Chondrocyte (in vitro differentiated cells): Measurements from ENCODE around the gene ABHD16B. TPM values are rescaled to one million over a fixed set of nuclear protein-coding genes. Genes with fewer than 3 reads are reported as not detected.

Experiments
- DNase-seq: peaks from one replicate; pipeline ENCODE4 v3.0.0; 2021; ENCODE audit warnings: mixed read lengths, low spot score
- H3K27ac Mint-ChIP-seq: one replicate; pipeline ENCODE4 v1.8.0; 2021; ENCODE audit warnings: mild to moderate bottlenecking, moderate library complexity, mixed read lengths; ENCODE audit not compliant: unreplicated experiment
- H3K27me3 Mint-ChIP-seq: 2 replicates; pipeline ENCODE4 v1.8.0; 2021; ENCODE audit warnings: low read depth, mixed read lengths
- H3K36me3 Mint-ChIP-seq: 2 replicates; pipeline ENCODE4 v1.8.0; 2021; ENCODE audit warnings: low read depth, mixed read lengths
- H3K4me1 Mint-ChIP-seq: 2 replicates; pipeline ENCODE4 v1.8.0; 2021; ENCODE audit warnings: low read depth, mild to moderate bottlenecking, mixed read lengths
- H3K4me3 Mint-ChIP-seq: one replicate; pipeline ENCODE4 v1.8.0; 2021; ENCODE audit warnings: mild to moderate bottlenecking, moderate library complexity, mixed read lengths; ENCODE audit not compliant: unreplicated experiment
- H3K9me3 Mint-ChIP-seq: 2 replicates; pipeline ENCODE4 v1.8.0; 2021; ENCODE audit warnings: low read depth, mixed read lengths
- total RNA-seq: library from RNA; stranded (reverse); gene quantifications from 3 replicates; pipeline ENCODE4 v1.2.1, GENCODE V29; 2021
- TF ChIP-seq, protein P1 (sequence below): fragments of 200-600 bp; sonication (generic); IDR thresholded peaks from 2 replicates; pipeline ENCODE4 v1.5.0; 2021; ENCODE audit warnings: antibody characterized with exemption, mild to moderate bottlenecking, moderate library complexity

Gene ABHD16B
- total RNA-seq, 1 donor from 2014 or later, result not detected

GRCh38 chr20:63858393-63859165 lies 2.7 kb upstream of the ABHD16B start:
- Mint-ChIP-seq H3K27me3 (no peaks in the 10 kb centered on the region), H3K4me1 (peaks cover 27% of the 10 kb centered on the region), H3K9me3 (no peaks in the 10 kb centered on the region), H3K4me3 (peak overlapping the region; percentile 22), H3K36me3 (peaks cover 2% of the 10 kb centered on the region), H3K27ac (peak overlapping the region; percentile 51)
- TF ChIP-seq, protein P1, sequence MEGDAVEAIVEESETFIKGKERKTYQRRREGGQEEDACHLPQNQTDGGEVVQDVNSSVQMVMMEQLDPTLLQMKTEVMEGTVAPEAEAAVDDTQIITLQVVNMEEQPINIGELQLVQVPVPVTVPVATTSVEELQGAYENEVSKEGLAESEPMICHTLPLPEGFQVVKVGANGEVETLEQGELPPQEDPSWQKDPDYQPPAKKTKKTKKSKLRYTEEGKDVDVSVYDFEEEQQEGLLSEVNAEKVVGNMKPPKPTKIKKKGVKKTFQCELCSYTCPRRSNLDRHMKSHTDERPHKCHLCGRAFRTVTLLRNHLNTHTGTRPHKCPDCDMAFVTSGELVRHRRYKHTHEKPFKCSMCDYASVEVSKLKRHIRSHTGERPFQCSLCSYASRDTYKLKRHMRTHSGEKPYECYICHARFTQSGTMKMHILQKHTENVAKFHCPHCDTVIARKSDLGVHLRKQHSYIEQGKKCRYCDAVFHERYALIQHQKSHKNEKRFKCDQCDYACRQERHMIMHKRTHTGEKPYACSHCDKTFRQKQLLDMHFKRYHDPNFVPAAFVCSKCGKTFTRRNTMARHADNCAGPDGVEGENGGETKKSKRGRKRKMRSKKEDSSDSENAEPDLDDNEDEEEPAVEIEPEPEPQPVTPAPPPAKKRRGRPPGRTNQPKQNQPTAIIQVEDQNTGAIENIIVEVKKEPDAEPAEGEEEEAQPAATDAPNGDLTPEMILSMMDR, result peak; percentile 73
- no peak for DNase-seq

GRCh38 chr20:63859166-63859699 lies 2.1 kb upstream of the ABHD16B start:
- H3K4me1 Mint-ChIP-seq, result peaks cover 33% of the 10 kb centered on the region
- peak overlapping the region; percentile 41 for H3K27ac Mint-ChIP-seq
- H3K9me3 Mint-ChIP-seq, result no peaks in the 10 kb centered on the region
- TF ChIP-seq, protein P1, result no peak
- no peak overlapping the region for H3K4me3 Mint-ChIP-seq
- H3K36me3 Mint-ChIP-seq, result peaks cover 2% of the 10 kb centered on the region
- no peak for DNase-seq
- no peaks in the 10 kb centered on the region for H3K27me3 Mint-ChIP-seq

DNA sequence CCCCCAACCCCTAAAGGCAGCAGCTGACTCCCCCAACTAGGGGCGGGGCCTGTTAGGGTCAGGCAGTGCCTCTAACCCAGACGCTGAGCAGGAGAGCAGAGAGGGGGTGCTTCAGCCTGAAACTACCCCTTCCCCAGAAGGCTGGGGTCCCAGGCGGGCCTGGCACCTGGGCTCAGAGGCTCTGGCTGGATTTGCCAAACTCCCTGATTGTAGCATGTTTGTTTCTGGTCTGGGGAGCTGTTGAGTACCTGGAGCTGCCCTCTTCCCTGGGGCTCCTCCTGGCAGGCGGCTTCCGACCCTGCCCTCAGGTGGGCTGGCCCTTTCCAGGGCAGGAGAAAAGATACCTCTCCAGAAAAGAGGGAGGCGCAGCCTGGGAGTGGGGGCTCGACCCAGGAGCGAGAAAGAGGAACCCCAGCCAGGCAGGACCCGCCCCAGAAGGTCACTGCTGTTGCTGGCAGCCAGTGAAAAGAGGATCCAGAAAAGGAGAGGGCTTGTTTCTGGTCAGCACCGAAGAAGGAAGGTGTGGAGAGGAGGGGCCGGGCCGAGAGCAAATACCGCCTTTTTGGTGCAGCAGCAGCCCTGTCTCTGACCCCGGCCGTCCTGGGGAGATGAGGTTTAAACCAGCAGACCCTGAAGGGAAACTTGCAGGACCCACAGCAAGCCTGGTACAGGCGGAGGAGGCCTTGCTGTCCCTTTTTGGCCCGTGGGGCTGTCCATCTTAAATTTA lies 810 bp upstream of the ABHD16B start:
- Mint-ChIP-seq H3K4me3 (no peak overlapping the region), H3K4me1 (peaks cover 32% of the 10 kb centered on the region), H3K36me3 (peaks cover 2% of the 10 kb centered on the region), H3K27me3 (no peaks in the 10 kb centered on the region), H3K9me3 (no peaks in the 10 kb centered on the region), H3K27ac (no peak overlapping the region)
- TF ChIP-seq, protein P1, result no peak
- DNase-seq, result no peak

DNA sequence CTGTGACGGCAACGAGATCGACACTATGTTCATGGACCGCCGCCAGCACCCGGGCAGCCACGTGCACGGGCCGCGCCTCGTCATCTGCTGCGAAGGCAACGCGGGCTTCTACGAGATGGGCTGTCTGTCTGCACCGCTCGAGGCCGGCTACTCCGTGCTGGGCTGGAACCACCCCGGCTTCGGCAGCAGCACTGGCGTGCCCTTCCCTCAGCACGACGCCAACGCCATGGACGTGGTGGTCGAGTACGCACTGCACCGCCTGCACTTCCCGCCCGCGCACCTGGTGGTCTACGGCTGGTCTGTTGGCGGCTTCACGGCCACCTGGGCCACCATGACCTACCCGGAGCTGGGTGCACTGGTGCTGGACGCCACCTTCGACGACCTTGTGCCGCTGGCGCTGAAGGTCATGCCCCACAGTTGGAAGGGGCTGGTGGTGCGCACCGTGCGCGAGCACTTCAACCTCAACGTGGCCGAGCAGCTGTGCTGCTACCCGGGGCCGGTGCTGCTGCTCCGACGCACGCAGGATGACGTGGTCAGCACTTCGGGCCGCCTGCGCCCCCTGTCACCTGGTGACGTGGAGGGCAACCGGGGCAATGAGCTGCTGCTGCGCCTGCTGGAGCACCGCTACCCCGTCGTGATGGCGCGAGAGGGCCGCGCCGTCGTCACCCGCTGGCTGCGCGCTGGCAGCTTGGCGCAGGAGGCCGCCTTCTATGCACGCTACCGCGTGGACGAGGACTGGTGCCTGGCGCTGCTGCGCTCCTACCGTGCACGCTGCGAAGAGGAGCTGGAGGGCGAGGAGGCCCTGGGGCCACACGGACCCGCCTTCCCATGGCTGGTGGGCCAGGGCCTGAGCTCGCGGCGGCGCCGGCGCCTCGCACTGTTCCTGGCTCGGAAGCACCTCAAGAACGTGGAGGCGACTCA lies 943 bp downstream of the ABHD16B start:
- DNase-seq, result no peak
- Mint-ChIP-seq H3K36me3 (peaks cover 2% of the 10 kb centered on the region), H3K4me1 (peaks cover 40% of the 10 kb centered on the region), H3K27me3 (no peaks in the 10 kb centered on the region), H3K9me3 (no peaks in the 10 kb centered on the region), H3K4me3 (no peak overlapping the region), H3K27ac (no peak overlapping the region)
- TF ChIP-seq, protein P1, result no peak
